ENCODE data around the gene P3H1.

- TF ChIP-seq CTCF (conservative IDR thresholded peaks at IDR 0.05) (no peak), EZH2 (IDR thresholded peaks at IDR 0.05; ENCODE audit: low read depth) (no peak)
These were observed 35.8 kb downstream of the P3H1 start for GRCh38 chr1:42730988-42731387.
